ENCODE results near the gene ABHD17C.

- TF ChIP-seq CTCF (IDR thresholded peaks at IDR 0.05) (no peak), POLR2AphosphoS5 (IDR thresholded peaks at IDR 0.05; ENCODE audit: low read depth, low read length) (no peak), REST (IDR thresholded peaks at IDR 0.05; ENCODE audit: insufficient read depth in 1 of 2, low read depth in 2 of 2, low read length in 1 of 2) (no peak), SIN3A (IDR thresholded peaks at IDR 0.05; ENCODE audit: borderline replicate concordance, insufficient read depth, low read depth, low read length) (no peak), TCF7L2 (IDR thresholded peaks at IDR 0.05; ENCODE audit: low read depth, low read length) (no peak)
Measured at GRCh38 chr15:80685628-80686027, 9.5 kb upstream of the ABHD17C start.
